Measurements from ENCODE around the gene KCNE5.
"Not testable (repeated sequence)": the region's sequence is repeated elsewhere in the genome, so short reads cannot be mapped to it uniquely, and the experiment has no call there.

- not testable (repeated sequence) for TF ChIP-seq CTCF (IDR thresholded peaks at IDR 0.05); ZFX (IDR thresholded peaks at IDR 0.05; ENCODE audit: borderline replicate concordance)
Measured at GRCh38 chrX:109657364-109657763, 32.4 kb upstream of the KCNE5 start.

All from 22Rv1 (cell line).